Neutrophil (primary cell): ENCODE data around the gene EXOC4.

ENCODE experiments used
- H3K27ac ChIP-seq: fragments of 200-600 bp; sonication (generic); 2 replicates; pipeline ENCODE4 v1.5.1; 2016; ENCODE audit warnings: mild to moderate bottlenecking, moderate library complexity
- H3K27me3 ChIP-seq: fragments of 200-600 bp; sonication (generic); 2 replicates; pipeline ENCODE4 v1.6.0; 2016; ENCODE audit warnings: mild to moderate bottlenecking
- H3K36me3 ChIP-seq: fragments of 200-600 bp; sonication (generic); 2 replicates; pipeline ENCODE4 v1.5.1; 2017
- H3K4me1 ChIP-seq, 2 experiments: fragments of 200-600 bp in 1 of 2; sonication (generic) in 1 of 2; 1 replicate in 1 of 2; 2 replicates in 1 of 2; pipeline versions ENCODE4 v1.5.1 to v1.6.1; 2013 to 2016; ENCODE audit warnings: low read depth in 1 of 2, low read length in 1 of 2, mild to moderate bottlenecking in 1 of 2, moderate library complexity in 1 of 2; ENCODE audit not compliant: control insufficient read depth in 1 of 2, insufficient read depth in 1 of 2
- H3K4me3 ChIP-seq, 2 experiments: fragments of 200-600 bp in 1 of 2; sonication (generic) in 1 of 2; 1 replicate in 1 of 2; 2 replicates in 1 of 2; pipeline ENCODE4 v1.5.1; 2013 to 2016; ENCODE audit warnings: low read depth in 1 of 2, low read length in 1 of 2, mild to moderate bottlenecking in 1 of 2, moderate library complexity in 1 of 2
- H3K9me3 ChIP-seq: fragments of 200-600 bp; sonication (generic); 2 replicates; pipeline ENCODE4 v1.5.1; 2016
- TF ChIP-seq, protein P1 (sequence below): fragments of 200-600 bp; sonication (generic); IDR thresholded peaks from 2 replicates; pipeline ENCODE4 v1.5.1; 2016; ENCODE audit warnings: antibody characterized with exemption

EXOC4 gene

DNA sequence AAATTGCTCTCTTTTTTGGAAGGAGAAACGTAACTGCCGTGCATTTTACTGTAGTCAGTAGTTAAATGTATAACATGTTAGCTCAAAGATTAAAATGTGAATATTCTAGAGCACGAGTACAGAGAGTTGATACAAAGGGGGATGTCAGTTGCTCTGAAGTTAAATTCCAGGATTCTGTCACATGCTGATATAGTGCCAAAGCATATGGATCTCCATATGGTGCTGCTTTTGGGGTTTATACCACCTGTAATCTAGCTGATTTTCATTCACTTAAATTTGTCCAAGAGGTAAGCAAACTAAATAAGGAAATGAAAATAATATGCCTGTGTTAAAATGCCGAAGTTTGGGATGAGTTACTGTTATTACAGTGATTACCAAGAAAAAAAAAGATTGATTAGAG, 298.6 kb downstream of the EXOC4 start:
- TF ChIP-seq, protein P1, sequence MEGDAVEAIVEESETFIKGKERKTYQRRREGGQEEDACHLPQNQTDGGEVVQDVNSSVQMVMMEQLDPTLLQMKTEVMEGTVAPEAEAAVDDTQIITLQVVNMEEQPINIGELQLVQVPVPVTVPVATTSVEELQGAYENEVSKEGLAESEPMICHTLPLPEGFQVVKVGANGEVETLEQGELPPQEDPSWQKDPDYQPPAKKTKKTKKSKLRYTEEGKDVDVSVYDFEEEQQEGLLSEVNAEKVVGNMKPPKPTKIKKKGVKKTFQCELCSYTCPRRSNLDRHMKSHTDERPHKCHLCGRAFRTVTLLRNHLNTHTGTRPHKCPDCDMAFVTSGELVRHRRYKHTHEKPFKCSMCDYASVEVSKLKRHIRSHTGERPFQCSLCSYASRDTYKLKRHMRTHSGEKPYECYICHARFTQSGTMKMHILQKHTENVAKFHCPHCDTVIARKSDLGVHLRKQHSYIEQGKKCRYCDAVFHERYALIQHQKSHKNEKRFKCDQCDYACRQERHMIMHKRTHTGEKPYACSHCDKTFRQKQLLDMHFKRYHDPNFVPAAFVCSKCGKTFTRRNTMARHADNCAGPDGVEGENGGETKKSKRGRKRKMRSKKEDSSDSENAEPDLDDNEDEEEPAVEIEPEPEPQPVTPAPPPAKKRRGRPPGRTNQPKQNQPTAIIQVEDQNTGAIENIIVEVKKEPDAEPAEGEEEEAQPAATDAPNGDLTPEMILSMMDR: no peak
- H3K9me3 ChIP-seq: no peaks in the 10 kb centered on the region
- H3K4me3 ChIP-seq: no peak overlapping the region
- no peaks in the 10 kb centered on the region for H3K27me3 ChIP-seq
- H3K36me3 ChIP-seq: no peaks in the 10 kb centered on the region
- no peaks in the 10 kb centered on the region for H3K4me1 ChIP-seq
- no peak overlapping the region for H3K27ac ChIP-seq

DNA sequence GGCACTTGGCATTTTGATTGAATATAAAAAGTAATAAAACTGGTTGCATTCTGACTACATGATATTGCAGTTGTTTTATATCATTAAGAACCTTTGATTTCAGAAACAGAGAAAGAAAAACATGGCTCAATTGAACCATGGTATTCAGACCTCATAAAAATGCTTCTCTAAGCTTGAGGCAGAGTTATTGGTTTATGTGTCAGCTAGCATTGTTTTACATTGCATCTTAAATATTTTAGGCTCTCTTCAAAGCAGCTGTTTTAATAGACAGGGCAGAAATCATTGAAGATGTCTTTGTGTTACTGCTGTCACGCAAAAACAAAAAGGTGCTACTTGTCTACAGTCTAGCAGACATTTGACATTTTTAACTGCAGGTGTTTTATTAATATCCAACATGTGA, 299.2 kb downstream of the EXOC4 start:
- H3K27me3 ChIP-seq: no peaks in the 10 kb centered on the region
- H3K9me3 ChIP-seq: no peaks in the 10 kb centered on the region
- no peaks in the 10 kb centered on the region for H3K36me3 ChIP-seq
- TF ChIP-seq, protein P1: no peak
- no peak overlapping the region for H3K27ac ChIP-seq
- H3K4me3 ChIP-seq: no peak overlapping the region
- H3K4me1 ChIP-seq: no peaks in the 10 kb centered on the region

DNA sequence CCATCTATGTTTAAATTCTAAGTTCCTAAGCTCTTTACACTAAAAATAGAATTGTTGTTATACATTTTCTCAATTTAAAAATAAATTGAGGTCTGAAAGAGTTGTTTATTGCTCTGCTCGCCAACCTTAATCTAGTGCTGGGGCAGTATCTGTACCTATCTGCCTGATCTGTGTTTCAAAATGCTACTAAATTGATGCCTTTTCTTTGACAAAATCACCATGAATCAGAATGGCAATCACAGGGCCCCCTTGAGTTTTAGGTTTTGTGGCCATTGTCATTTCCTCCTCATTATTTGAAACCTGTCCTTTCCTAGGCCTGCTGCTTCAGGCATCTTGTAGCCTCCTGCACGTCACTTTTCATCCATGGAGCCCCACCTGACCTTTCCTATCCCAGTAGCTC, 301.5 kb downstream of the EXOC4 start:
- TF ChIP-seq, protein P1: no peak

DNA sequence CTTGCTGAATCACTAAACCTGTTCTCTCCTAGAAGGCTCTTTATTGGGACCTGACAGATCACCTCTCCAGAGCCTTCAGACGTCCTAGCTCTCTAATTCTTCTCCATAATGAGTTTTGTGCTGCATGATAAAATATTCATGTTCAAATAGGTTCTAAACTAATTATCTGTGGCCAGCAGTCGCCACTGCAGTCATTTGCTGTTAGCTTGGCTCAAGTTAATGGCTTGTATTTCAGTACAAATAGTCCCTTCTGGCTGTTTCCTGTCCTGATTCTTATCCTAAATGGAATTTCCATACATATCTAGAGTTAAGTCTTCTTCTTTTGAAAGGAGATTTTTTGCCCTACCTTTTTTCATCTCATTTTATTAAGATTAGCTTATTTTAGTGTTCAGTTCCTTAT, 303.2 kb downstream of the EXOC4 start:
- peaks cover 0 to 9% of the 10 kb centered on the region in 2 experiments for H3K4me1 ChIP-seq
- TF ChIP-seq, protein P1: no peak
- no peaks in the 10 kb centered on the region for H3K36me3 ChIP-seq
- no peaks in the 10 kb centered on the region for H3K9me3 ChIP-seq
- no peaks in the 10 kb centered on the region for H3K27me3 ChIP-seq
- H3K4me3 ChIP-seq: no peak overlapping the region
- H3K27ac ChIP-seq: no peak overlapping the region

More for the DNA sequence above, 301.5 kb downstream of the EXOC4 start:
- Histone ChIP-seq H3K9me3 (no peaks in the 10 kb centered on the region), H3K36me3 (no peaks in the 10 kb centered on the region), H3K4me3 (no peak overlapping the region), H3K27me3 (no peaks in the 10 kb centered on the region), H3K4me1 (peaks cover 0 to 9% of the 10 kb centered on the region in 2 experiments), H3K27ac (no peak overlapping the region)

DNA sequence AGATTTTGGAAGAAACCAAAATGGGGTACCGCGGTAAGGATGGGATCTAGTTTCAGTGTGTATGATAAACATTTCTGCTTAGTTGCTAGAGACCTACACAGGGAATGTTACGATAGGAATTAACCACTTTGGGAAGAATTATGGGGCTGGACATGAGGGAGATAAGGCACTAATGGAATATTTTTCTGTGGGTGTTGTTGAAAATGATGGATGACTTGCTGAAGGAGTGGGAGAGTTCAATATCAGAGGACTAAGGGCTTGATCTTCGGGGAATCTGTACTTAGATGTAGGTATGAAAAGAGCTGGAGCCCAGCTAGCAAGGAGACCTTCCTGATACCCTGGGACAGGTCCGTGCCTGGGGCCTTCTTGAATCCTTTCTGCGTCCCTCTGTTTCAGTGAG, 303.7 kb downstream of the EXOC4 start:
- Histone ChIP-seq H3K4me3 (no peak overlapping the region), H3K4me1 (peaks cover 0 to 9% of the 10 kb centered on the region in 2 experiments), H3K27me3 (no peaks in the 10 kb centered on the region), H3K36me3 (no peaks in the 10 kb centered on the region), H3K27ac (no peak overlapping the region), H3K9me3 (no peaks in the 10 kb centered on the region)
- TF ChIP-seq, protein P1: no peak

DNA sequence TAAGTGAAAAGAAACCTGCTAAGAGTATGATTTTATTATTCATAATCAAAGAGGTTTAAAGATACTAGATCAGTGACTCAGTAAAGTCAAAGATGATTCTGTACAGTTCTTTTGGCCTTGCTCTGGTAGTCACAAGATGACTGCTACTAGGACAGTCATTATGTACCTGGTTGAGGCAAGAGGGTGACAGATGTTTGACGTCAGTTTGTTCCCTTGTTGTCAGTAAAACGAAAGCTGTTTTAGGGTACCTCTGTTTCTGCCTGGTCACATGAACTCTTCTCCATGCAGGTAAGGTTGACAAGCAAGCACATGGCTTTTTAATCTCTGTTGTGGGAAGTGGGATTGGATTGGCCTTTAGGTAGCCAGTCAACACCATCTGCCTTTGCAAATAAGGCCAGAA, 308.0 kb downstream of the EXOC4 start:
- TF ChIP-seq, protein P1: no peak
- no peaks in the 10 kb centered on the region for H3K36me3 ChIP-seq

More for the DNA sequence above, 308.0 kb downstream of the EXOC4 start:
- Histone ChIP-seq H3K4me1 (peaks cover 0 to 9% of the 10 kb centered on the region in 2 experiments), H3K9me3 (no peaks in the 10 kb centered on the region), H3K27ac (no peak overlapping the region), H3K4me3 (no peak overlapping the region), H3K27me3 (no peaks in the 10 kb centered on the region)
